K562 (cell line): ENCODE data around the gene CHCHD6.

Experiments used
- ELF1 ChIP-seq: fragments of 200-800 bp; sonication (Bioruptor generic); IDR thresholded peaks from 2 replicates; pipeline ENCODE4 v1.6.1; 2016; ENCODE audit warnings: missing genetic modification characterization, missing compliant biosample characterization
- EZH2 ChIP-seq: IDR thresholded peaks from 2 replicates; pipeline ENCODE4 v1.6.1; 2012; ENCODE audit warnings: low read depth, mild to moderate bottlenecking, inconsistent platforms, low read length, borderline replicate concordance
- FOXK2 ChIP-seq, 2 experiments: fragments of 450-650 bp; IDR thresholded peaks in 1 of 2; conservative IDR thresholded peaks in 1 of 2; 2 replicates each; pipeline ENCODE4 v1.6.1; 2016; ENCODE audit warnings: low read depth in 2 of 2, mild to moderate bottlenecking in 1 of 2
- HDAC1 ChIP-seq, 2 experiments: fragments of 450-650 bp; IDR thresholded peaks; 2 replicates each; pipeline ENCODE4 v1.6.1; 2016 to 2017; ENCODE audit warnings: inconsistent platforms in 1 of 2, mild to moderate bottlenecking in 1 of 2, moderate library complexity in 1 of 2
- JUNB ChIP-seq: fragments of 450-650 bp; formaldehyde crosslinking; conservative IDR thresholded peaks from 2 replicates; pipeline ENCODE4 v1.4.0; 2020; ENCODE audit warnings: mild to moderate bottlenecking
- SIN3A ChIP-seq, 2 experiments: fragments of 150-350 bp in 1 of 2; IDR thresholded peaks; 2 replicates each; pipeline ENCODE4 v1.6.1; 2011 to 2016; ENCODE audit warnings: borderline replicate concordance in 2 of 2, low read depth in 2 of 2, low read length in 2 of 2, mild to moderate bottlenecking in 2 of 2, moderate library complexity in 2 of 2; ENCODE audit not compliant: control insufficient read depth in 1 of 2
- SMARCE1 ChIP-seq: fragments of 450-650 bp; IDR thresholded peaks from 2 replicates; pipeline ENCODE4 v1.7.1; 2016; ENCODE audit warnings: mild to moderate bottlenecking
- SRF ChIP-seq, 2 experiments: fragments of 250-450, 450-650 bp in 1 of 2; sonication (Bioruptor Pico) in 1 of 2; sonication (generic) in 1 of 2; formaldehyde crosslinking; IDR thresholded peaks; 2 replicates each; pipeline versions ENCODE4 v1.5.0 to v1.5.1; 2020 to 2022; ENCODE audit warnings: mild to moderate bottlenecking in 1 of 2, missing genetic modification reagents in 1 of 2
- SRSF9 ChIP-seq: fragments of 200-400 bp; formaldehyde crosslinking; IDR thresholded peaks from 2 replicates; pipeline ENCODE4 v1.6.1; 2017; ENCODE audit warnings: low read depth, low read length, borderline replicate concordance
- ZNF175 ChIP-seq: fragments of 200-800 bp; sonication (Bioruptor generic); IDR thresholded peaks from 2 replicates; pipeline ENCODE4 v1.6.1; 2016; ENCODE audit warnings: low read depth, mild to moderate bottlenecking, missing genetic modification characterization, missing compliant biosample characterization
- TF ChIP-seq, protein P1 (sequence below), 3 experiments: IDR thresholded peaks in 2 of 3; conservative IDR thresholded peaks in 1 of 3; 2 replicates each; pipeline ENCODE4 v1.5.1; 2011 to 2012; ENCODE audit warnings: low read length in 3 of 3, mild to moderate bottlenecking in 3 of 3, control low read depth in 2 of 3, improper control_type of control experiment in 1 of 3, inconsistent platforms in 1 of 3, low read depth in 1 of 3, mixed read lengths in 1 of 3, moderate library complexity in 1 of 3; ENCODE audit not compliant: insufficient read depth in 2 of 3
- TF ChIP-seq, protein P2 (sequence below): fragments of 250-450 bp; sonication (Bioruptor Pico); IDR thresholded peaks from 2 replicates; pipeline ENCODE4 v1.8.0; 2021; ENCODE audit warnings: borderline replicate concordance, mild to moderate bottlenecking, moderate library complexity; ENCODE audit not compliant: poor library complexity, severe bottlenecking

DNA sequence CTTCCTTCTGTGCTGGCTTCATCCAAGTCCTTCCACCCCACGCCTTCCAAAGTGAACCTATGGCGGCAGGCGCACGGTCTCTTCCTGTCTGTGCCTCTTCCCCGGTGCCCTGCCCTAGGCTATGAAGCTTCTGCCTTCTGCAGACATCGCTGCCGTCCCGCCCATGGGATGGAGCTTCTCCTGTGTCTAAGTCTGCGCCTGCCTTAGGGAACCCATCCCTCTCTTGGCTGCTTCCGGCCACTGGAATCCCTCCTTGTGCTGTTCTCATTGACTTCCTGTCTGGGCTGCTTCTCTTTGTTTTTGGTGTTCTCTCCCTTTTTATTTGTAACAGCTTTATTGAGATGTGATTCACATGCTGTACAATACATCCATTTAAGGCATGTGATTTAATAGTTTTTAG is 17.2 kb downstream of the CHCHD6 start:
- TF ChIP-seq SMARCE1 (no peak), SRSF9 (no peak), ELF1 (no peak), SRF (CRISPR knock-in tag; IDR thresholded peaks at IDR 0.05) (no peak), ZNF175 (CRISPR knock-in tag) (no peak), FOXK2 (conservative IDR thresholded peaks at IDR 0.05 in 1 of 2, IDR thresholded peaks at IDR 0.05 in 1 of 2; ENCODE audit: low read depth in 2 of 2) (no peak), SIN3A (IDR thresholded peaks at IDR 0.05; ENCODE audit: borderline replicate concordance in 2 of 2, control insufficient read depth in 1 of 2, low read depth in 2 of 2, low read length in 2 of 2) (no peak), JUNB (CRISPR knock-in tag) (no peak), EZH2 (no peak), HDAC1 (IDR thresholded peaks at IDR 0.05) (no peak)
- TF ChIP-seq, protein P1, sequence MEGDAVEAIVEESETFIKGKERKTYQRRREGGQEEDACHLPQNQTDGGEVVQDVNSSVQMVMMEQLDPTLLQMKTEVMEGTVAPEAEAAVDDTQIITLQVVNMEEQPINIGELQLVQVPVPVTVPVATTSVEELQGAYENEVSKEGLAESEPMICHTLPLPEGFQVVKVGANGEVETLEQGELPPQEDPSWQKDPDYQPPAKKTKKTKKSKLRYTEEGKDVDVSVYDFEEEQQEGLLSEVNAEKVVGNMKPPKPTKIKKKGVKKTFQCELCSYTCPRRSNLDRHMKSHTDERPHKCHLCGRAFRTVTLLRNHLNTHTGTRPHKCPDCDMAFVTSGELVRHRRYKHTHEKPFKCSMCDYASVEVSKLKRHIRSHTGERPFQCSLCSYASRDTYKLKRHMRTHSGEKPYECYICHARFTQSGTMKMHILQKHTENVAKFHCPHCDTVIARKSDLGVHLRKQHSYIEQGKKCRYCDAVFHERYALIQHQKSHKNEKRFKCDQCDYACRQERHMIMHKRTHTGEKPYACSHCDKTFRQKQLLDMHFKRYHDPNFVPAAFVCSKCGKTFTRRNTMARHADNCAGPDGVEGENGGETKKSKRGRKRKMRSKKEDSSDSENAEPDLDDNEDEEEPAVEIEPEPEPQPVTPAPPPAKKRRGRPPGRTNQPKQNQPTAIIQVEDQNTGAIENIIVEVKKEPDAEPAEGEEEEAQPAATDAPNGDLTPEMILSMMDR (IDR thresholded peaks at IDR 0.05 in 2 of 3, conservative IDR thresholded peaks at IDR 0.05 in 1 of 3; ENCODE audit: insufficient read depth in 2 of 3, low read depth in 1 of 3, low read length in 3 of 3), result no peak
- TF ChIP-seq, protein P2, sequence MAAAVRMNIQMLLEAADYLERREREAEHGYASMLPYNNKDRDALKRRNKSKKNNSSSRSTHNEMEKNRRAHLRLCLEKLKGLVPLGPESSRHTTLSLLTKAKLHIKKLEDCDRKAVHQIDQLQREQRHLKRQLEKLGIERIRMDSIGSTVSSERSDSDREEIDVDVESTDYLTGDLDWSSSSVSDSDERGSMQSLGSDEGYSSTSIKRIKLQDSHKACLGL (CRISPR knock-in tag), result no peak
